ENCODE results near the gene ZNF212.
"Not testable (repeated sequence)": the region's sequence is repeated elsewhere in the genome, so short reads cannot be mapped to it uniquely, and the experiment has no call there.

ZNF212 gene

GRCh38 chr7:149252378-149252777 lies 12.9 kb downstream of the ZNF212 start:
- DNase-seq (ENCODE audit: low spot score) = no peak

DNA sequence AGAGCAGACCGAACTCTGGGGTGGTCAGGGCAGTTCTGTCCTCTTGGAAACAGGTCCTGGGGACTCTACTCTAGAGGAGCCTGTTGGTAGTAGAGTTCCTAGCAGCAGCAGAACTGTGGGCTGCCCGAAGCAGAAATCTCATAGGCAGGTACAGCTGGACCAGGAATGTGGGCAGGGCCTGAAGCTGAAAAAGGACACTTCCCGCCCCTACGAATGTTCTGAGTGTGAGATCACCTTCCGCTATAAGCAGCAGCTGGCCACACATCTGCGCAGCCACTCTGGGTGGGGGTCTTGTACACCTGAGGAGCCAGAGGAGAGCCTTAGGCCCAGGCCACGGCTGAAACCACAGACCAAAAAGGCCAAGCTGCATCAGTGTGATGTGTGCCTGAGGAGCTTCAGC lies 14.2 kb downstream of the ZNF212 start:
- no peak for DNase-seq (ENCODE audit: low spot score)

DNA sequence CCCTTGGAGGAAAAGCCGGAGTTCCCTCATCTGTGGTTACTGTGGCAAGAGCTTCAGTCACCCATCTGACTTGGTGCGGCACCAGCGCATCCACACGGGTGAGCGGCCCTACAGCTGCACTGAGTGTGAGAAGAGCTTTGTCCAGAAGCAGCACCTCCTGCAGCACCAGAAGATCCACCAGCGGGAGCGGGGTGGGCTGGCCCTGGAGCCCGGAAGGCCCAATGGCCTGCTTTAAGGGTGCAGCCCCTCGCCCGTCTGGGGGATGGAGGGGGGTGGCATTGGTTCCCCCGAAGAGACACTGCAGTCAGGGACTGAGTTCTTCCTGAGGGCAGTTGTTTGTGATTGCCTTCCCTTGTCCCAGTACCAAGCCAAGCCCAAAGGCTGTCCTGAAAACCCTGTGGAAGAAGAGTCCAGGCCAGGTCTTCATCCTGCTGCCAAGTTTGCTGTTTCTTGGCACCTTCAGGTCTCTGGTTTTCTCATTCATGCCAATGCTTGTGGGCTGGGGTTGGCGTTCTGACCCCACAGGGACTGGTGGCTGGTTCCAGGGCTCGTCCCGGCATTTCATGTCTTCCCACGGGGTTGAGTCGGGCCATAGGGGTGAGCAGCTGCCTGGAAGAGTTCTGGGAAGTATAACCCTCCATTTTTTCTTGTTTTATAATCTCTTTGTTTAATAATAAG lies 14.9 kb downstream of the ZNF212 start:
- DNase-seq (ENCODE audit: low spot score) = no peak

DNA sequence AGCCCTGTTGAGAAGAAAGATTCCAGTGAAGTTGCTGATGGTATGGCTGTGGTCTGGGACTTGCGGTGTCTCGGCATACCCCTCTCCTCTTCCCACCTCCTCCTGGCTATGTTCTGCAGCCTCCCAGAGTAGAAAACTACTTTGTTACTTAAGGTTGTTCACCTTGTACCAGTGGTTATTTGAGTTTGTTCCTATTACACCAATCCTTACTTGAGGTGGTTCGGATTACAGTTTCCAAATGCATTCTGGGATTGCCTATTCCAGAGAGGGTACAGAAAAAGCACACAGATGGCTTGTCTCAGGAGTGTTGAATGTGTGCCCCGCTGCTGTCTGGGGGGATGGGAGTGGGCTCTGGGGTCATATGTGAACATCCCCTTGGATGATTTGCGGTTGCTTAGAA lies 15.7 kb downstream of the ZNF212 start:
- no peak for DNase-seq (ENCODE audit: low spot score)

DNA sequence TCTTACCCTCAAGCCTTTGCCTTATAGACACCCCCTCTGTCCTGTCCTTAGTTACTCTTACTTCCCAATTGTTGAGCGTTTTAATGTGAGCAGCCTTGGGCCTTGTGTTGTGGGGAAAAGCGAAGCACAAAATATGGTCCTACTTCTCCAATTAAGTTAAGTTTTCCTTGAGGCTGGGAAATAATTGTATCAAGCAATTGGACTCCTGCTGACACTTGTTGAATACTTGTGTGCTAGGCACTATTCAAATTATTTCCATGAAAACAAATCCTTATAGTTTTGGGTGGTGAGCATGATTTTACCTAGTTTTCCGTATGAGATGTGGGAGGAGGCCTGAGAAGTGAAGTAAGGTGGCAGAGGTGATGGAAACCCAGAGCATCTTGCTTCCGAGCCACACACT lies 17.1 kb downstream of the ZNF212 start:
- no peak for DNase-seq (ENCODE audit: low spot score)

- DNase-seq (ENCODE audit: low spot score) = peak; percentile 33
These were observed 17.7 kb downstream of the ZNF212 start for GRCh38 chr7:149257146-149257545.

DNA sequence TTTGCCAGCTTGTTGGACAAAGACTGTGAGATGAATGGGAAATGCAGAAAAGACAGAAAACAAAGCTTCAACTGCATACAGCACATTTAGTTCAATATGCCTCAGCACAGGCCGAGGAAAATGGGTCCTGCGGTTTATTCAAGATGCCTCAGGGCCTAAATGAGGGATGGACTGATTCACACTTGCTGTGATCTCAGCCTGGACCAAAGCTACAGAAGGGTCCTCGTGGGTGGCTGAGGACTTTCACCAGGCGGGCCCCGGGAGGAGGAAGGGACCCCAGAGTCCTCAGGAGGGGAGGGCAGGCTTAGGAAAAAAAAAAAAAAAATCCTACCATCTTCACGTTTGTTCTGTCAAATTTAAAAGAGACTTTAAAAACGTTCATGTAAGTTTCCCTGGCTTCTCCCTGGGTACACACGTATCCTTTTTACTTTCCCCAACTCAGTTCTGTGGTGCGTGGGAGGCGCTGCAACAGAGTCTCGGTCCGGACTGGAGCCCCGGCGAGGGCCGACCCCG lies 21.9 kb downstream of the ZNF212 start:
- no peak for DNase-seq (ENCODE audit: low spot score)

DNA sequence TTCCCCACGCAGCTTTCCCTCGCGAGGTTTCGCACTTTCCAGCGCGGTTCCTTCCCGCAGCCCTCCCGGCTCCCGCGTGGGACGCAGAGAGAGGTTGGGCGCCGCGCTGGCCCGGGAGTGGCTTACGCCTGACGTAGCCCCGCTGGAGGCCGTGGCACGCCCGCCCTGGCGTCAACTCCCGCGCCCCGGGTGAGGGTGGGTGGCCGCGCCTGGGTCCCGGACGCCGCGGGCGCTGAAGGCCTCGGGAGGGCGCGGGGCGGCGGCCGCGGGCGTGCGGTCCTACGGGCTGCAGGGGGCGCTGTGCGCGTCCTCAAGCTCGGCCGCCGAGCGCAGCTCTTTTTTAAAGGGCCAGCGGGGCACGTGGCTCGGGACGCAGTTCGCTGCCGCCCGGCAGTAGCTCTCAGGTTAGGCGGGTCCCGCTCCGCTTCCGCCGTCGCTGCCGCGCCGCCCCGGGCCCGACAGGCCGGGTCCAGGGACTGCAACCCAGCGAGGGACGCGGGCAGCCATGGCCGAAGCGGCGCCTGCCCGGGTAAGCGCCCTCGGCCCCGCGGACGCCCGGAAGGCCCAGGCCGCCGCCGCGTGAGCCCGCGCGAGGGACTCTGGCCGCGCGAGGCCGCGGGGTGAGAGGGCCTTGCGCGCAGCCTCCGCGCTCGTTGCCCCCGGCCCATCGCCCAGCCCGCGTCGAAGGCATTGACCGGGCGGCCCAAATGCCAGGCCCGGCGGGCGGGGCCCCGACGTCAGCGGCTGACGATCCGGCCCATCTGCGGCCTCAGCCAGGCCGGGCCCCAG lies 22.6 kb downstream of the ZNF212 start, which contains the start of gene ZNF783:
Gene ZNF783, plus strand, starts transcription at position 368 of the 789 bp plus-strand sequence. Its CDS starts 138 bp downstream, at position 506.
- peak; percentile 73 for DNase-seq (ENCODE audit: low spot score)

DNA sequence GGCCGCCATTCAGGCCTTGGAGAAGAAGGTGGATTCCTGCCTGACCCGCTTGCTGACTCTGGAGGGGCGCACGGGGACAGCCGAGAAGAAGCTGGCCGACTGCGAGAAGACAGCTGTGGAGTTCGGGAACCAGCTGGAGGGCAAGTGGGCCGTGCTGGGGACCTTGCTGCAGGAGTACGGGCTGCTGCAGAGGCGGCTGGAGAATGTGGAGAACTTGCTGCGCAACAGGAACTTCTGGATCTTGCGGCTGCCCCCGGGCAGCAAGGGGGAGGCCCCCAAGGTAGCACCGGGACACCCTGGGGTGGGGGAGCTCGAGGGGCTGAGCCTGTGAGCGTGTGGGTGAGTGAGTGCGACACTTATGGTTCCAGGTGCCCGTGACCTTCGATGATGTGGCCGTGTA lies 27.0 kb downstream of the ZNF212 start:
- no peak for DNase-seq (ENCODE audit: low spot score)

GRCh38 chr7:149267733-149268132 lies 28.3 kb downstream of the ZNF212 start:
- no peak for DNase-seq (ENCODE audit: low spot score)

- DNase-seq (ENCODE audit: low spot score) = not testable (repeated sequence)
These were observed 35.0 kb downstream of the ZNF212 start for GRCh38 chr7:149274424-149274823.

DNA sequence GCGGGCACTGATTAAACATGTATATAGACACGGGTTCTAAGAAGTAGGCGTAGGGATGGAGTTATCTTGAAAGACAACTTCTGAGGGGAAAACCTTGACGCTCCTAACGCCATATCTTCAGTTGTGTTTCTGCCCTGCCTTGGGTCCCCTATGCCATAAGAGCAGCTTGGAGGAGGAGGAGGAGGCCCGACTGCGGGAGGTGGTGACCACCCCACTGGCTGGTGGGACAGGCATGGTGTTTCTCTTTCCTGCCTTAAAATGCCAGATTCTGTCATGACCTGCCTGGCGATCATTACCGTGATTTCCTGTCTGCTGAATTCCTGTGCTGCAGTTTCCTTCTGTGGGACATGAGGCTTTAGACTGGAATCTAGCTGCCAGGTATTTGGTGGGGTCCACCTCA lies 38.4 kb downstream of the ZNF212 start:
- no peak for DNase-seq (ENCODE audit: low spot score)

DNA sequence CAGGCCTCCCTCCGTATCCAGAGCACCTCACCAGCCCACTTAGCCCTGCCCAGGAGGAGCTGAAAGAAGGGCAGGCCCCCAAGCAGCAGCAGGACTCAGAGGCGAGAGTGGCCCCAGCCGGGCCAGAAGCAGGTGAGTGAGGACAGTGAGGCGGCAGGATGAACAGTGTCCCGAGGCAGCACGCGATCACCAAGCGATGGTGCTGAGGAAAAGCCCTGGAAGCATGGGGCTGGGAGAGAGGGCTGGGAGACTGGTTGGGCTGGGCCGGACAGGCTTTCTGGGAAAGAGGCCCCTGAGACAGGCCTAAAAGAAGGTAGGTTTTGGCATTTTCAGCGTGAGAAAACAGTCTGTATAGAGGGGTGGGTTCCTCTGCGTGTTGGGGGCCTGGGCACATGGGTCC lies 38.9 kb downstream of the ZNF212 start:
- no peak for DNase-seq (ENCODE audit: low spot score)

GRCh38 chr7:149279111-149279743 lies 39.8 kb downstream of the ZNF212 start:
- DNase-seq (ENCODE audit: low spot score) = no peak

DNA sequence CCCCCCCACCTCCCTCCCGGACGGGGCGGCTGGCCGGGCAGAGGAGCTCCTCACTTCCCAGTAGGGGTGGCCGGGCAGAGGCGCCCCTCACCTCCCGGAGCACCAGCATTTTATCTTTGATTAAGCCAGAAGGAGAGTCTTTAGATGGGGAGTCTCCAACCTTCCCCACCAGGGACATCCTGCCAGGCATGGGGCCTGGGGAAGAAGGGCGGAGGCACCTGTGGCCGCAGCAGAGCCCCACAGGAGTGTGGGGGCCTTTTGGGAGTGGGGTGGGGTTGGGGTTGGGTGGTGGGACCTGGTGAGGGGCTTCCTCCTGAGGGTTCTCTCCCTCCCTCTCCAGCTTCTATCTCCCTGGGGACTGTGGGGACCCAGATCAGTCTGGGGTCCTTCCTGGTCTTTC lies 40.7 kb downstream of the ZNF212 start:
- no peak for DNase-seq (ENCODE audit: low spot score)

- DNase-seq (ENCODE audit: low spot score) = no peak
These were observed 41.4 kb downstream of the ZNF212 start for GRCh38 chr7:149280661-149281507.

GRCh38 chr7:149281508-149282330 lies 42.3 kb downstream of the ZNF212 start:
- DNase-seq (ENCODE audit: low spot score) = no peak

DNA sequence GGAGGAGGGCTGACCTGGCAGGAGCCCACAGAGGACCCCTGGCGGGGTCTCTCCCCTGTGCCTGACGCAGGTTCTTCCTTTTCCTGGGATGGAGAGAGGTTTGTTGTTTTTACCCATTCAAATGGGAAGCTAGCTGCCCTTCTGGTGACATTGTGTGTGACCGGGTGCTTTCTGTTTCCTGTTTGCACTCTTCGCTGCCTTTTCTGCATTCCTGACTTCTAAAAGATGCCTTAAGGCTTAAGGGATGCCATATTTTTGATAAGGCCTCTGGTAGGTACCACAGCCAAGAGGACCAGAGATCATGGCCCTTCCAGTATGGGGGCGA lies 42.8 kb downstream of the ZNF212 start:
- no peak for DNase-seq (ENCODE audit: low spot score)

DNA sequence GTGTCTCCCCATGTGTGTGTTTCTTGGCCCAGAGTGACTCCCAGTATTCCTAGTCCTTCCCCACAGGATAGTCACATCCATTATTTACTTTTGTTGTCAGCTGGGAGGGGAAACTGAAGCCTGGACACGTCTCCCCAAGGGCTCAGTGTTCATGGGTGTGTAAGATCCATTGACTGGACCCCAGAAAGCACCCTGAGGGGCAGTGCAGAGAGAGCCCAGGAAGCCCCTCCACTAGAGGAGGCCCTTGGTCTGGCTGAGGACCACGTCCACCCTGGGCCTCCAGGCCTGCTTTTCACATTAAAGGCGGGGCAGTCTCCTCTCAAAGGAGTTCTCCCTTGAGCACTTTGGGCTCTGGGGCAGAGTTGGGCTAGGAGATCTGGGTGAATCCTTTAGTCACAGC lies 43.9 kb downstream of the ZNF212 start:
- no peak for DNase-seq (ENCODE audit: low spot score)

- DNase-seq (ENCODE audit: low spot score) = no peak
These were observed 44.9 kb downstream of the ZNF212 start for GRCh38 chr7:149284343-149284742.

Measured in kidney capillary endothelial cell (primary cell).